Sigmoid colon (tissue), 7 donors: Measurements from ENCODE around the gene PLA1A. TPM values are rescaled to one million over a fixed set of nuclear protein-coding genes. Genes with fewer than 3 reads are reported as not detected.
"Not testable (repeated sequence)": the region's sequence is repeated elsewhere in the genome, so short reads cannot be mapped to it uniquely, and the experiment has no call there.

ENCODE experiments used
- DNase-seq: peaks from one replicate; pipeline ENCODE4 v3.0.0-alpha.2; 2019
- H3K27ac ChIP-seq, 4 donors: fragments of 200-600 bp; sonication (generic); one replicate each; pipeline ENCODE4 v1.5.1; 2016 to 2019; ENCODE audit warnings: mild to moderate bottlenecking in 1 of 4
- H3K27me3 ChIP-seq, 3 donors: fragments of 200-600 bp; sonication (generic); one replicate each; pipeline ENCODE4 v1.5.1; 2019; ENCODE audit warnings: mild to moderate bottlenecking in 1 of 3
- H3K36me3 ChIP-seq, 4 donors: fragments of 200-600 bp; sonication (generic); one replicate each; pipeline ENCODE4 v1.5.1; 2016 to 2019
- H3K4me1 ChIP-seq, 4 donors: fragments of 200-600 bp; sonication (generic); one replicate each; pipeline ENCODE4 v1.5.1; 2017 to 2019
- H3K4me3 ChIP-seq, 4 donors: fragments of 200-600 bp; sonication (generic); one replicate each; pipeline ENCODE4 v1.5.1; 2017 to 2019; ENCODE audit warnings: mild to moderate bottlenecking in 2 of 4, moderate library complexity in 1 of 4
- H3K9me3 ChIP-seq, 4 donors: fragments of 200-600 bp in 3 of 4; sonication (generic) in 3 of 4; one replicate each; pipeline versions ENCODE4 v1.5.1 to v1.6.1; 2013 to 2019
- EP300 ChIP-seq, 4 donors: sonication (generic); formaldehyde crosslinking; IDR thresholded peaks; one replicate each; pipeline ENCODE4 v1.6.1; 2017; ENCODE audit warnings: antibody characterized with exemption in 4 of 4
- POLR2A ChIP-seq, 2 donors: fragments of 450-650 bp; IDR thresholded peaks; one replicate each; pipeline ENCODE4 v1.6.1; 2016; ENCODE audit warnings: antibody characterized with exemption in 2 of 2, mild to moderate bottlenecking in 2 of 2, moderate library complexity in 2 of 2
- POLR2AphosphoS5 ChIP-seq, 4 donors: sonication (generic); formaldehyde crosslinking; IDR thresholded peaks; one replicate each; pipeline ENCODE4 v1.6.1; 2017; ENCODE audit warnings: antibody characterized with exemption in 4 of 4
- WGBS, 2 donors: extraction: QIAGEN DNeasy Blood & Tissue Kit; methylation state at CpG; one replicate each; pipeline ENCODE4 v1.1.7; 2013; 5-methylcytosine and 5-hydroxymethylcytosine counted together
- intact Hi-C: fragments of 100-400 bp; cut with DNase I; formaldehyde crosslinking; loops from one replicate; pipeline ENCODE4 v1.15.1; 2023
- polyA plus RNA-seq, 3 donors: library from polyadenylated mRNA; stranded (reverse); fragments of 200-250 nt; gene quantifications; one replicate each; pipeline ENCODE4 v1.2.3, GENCODE V29; 2013
- total RNA-seq, 4 donors: library from RNA; depleted of rRNA; stranded (reverse); fragments of >200 nt; gene quantifications; one replicate each; pipeline ENCODE4 v1.1.0, GENCODE V29; 2016
- TF ChIP-seq, protein P1 (sequence below), 4 experiments: fragments of 450-650 bp in 3 of 4; fragments of 200-600 bp in 1 of 4; IDR thresholded peaks; one replicate each; pipeline ENCODE4 v1.5.1; 2016 to 2019; ENCODE audit warnings: antibody characterized with exemption in 4 of 4, mild to moderate bottlenecking in 3 of 4, moderate library complexity in 2 of 4
- donor health status: healthy with polysubstance abuse.
- donor health status: Bipolar disorder and iron deficiency.
- donor health status: healthy.

PLA1A gene
- total and polyA plus RNA-seq, 7 donors: 0.69 to 4.6 (median 2.1) TPM; not detected in 1

GRCh38 chr3:119592861-119593260, 4.8 kb upstream of the PLA1A start:
- Histone ChIP-seq H3K27ac (no peak overlapping the region), H3K27me3 (no peaks in the 10 kb centered on the region), H3K4me1 (peaks cover 0 to 14% (median 2%) of the 10 kb centered on the region in 4 donors), H3K4me3 (no peak overlapping the region), H3K9me3 (peaks cover 0 to 2% (median 0%) of the 10 kb centered on the region in 4 donors), H3K36me3 (no peaks in the 10 kb centered on the region)
- TF ChIP-seq EP300 (IDR thresholded peaks at IDR 0.05): no peak
- no peak for TF ChIP-seq POLR2AphosphoS5 (IDR thresholded peaks at IDR 0.05)
- TF ChIP-seq, protein P1, sequence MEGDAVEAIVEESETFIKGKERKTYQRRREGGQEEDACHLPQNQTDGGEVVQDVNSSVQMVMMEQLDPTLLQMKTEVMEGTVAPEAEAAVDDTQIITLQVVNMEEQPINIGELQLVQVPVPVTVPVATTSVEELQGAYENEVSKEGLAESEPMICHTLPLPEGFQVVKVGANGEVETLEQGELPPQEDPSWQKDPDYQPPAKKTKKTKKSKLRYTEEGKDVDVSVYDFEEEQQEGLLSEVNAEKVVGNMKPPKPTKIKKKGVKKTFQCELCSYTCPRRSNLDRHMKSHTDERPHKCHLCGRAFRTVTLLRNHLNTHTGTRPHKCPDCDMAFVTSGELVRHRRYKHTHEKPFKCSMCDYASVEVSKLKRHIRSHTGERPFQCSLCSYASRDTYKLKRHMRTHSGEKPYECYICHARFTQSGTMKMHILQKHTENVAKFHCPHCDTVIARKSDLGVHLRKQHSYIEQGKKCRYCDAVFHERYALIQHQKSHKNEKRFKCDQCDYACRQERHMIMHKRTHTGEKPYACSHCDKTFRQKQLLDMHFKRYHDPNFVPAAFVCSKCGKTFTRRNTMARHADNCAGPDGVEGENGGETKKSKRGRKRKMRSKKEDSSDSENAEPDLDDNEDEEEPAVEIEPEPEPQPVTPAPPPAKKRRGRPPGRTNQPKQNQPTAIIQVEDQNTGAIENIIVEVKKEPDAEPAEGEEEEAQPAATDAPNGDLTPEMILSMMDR (IDR thresholded peaks at IDR 0.05): no peak
- no peak for TF ChIP-seq POLR2A (IDR thresholded peaks at IDR 0.05)
- 67 to 73% methylated on average over 1 of the region's 1 CpG for WGBS, 2 donors
- intact Hi-C loops: no loop called here
- no peak for DNase-seq

DNA sequence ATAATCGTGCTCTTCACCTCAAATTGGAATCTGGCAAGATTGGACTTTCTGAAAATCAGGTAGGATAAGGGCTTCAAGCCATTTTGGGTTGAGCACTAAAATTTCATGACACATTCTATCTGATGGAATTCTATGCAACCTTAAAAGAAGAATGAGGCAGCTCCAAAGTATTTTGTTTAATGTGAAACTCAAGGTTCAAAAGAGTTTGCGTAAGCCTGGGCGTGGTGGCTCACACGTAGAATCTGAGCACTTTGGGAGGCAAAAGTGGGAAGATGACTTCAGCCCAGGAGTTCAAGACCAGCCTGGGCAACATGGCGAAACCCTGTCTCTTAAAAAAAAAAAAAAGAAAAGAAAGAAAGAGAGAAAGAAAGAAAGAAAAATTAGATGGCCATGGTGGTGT, 3.6 kb upstream of the PLA1A start:
- no peaks in the 10 kb centered on the region for H3K27me3 ChIP-seq
- no peak overlapping the region for H3K27ac ChIP-seq
- H3K4me3 ChIP-seq: no peak overlapping the region
- no peaks in the 10 kb centered on the region for H3K36me3 ChIP-seq
- intact Hi-C loops: no loop called here
- peaks cover 0 to 2% (median 0%) of the 10 kb centered on the region in 4 donors for H3K9me3 ChIP-seq
- TF ChIP-seq POLR2AphosphoS5 (IDR thresholded peaks at IDR 0.05): no peak
- 70 to 81% methylated on average over 5 of the region's 5 CpGs for WGBS, 2 donors
- peaks cover 0 to 14% (median 2%) of the 10 kb centered on the region in 4 donors for H3K4me1 ChIP-seq
- DNase-seq: no peak

- H3K9me3 ChIP-seq, H3K27me3 ChIP-seq, H3K36me3 ChIP-seq, intact Hi-C loops, H3K27ac ChIP-seq, H3K4me3 ChIP-seq, DNase-seq: not testable (repeated sequence)
- WGBS, 2 donors: 88 to 92% methylated on average over 1 of the region's 1 CpG
- peaks cover 0 to 14% (median 2%) of the 10 kb centered on the region in 4 donors for H3K4me1 ChIP-seq
Observed at GRCh38 chr3:119594929-119595328, 2.8 kb upstream of the PLA1A start.

DNA sequence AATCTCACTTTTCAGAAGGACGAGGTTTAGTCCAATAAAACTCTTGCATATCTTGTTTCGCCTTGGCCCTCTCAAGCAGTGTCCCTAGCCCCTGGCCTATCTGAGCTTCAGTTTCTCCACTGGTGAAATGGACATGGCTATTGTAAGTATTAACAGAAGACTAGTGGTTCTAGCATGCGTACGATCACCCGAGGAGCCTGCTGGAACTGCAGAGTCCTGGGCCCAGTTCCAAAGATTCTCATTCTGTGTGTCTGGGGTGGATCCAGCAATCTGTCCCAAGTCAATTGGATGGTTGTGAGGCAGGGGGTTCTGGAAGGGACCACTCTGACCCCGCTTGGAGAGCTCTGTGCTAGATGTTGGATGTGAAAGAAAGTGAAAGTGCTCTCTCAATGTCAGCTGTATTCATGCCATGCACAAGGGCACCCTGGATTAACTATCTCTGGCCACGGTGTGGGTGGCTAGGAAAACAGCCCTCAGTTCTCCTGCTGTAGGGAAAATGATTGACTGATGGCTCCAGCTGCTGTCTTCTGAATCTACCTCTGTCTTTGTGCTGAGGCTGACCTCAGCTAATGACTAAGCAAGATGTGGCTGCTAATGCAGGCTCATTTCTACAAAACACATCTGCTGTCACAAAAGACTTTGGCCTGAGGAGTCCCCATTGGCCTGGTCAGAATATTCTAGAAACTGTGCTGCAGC, 1.9 kb upstream of the PLA1A start:
- Histone ChIP-seq H3K4me1 (peaks cover 0 to 14% (median 2%) of the 10 kb centered on the region in 4 donors), H3K9me3 (peaks cover 0 to 1% (median 0%) of the 10 kb centered on the region in 4 donors), H3K27me3 (no peaks in the 10 kb centered on the region), H3K4me3 (peak overlapping the region; percentile 10 to 38 (median 32)), H3K27ac (peak overlapping the region in 1 of 4 donors; percentile 12), H3K36me3 (no peaks in the 10 kb centered on the region)
- TF ChIP-seq, protein P1 (IDR thresholded peaks at IDR 0.05): no peak
- TF ChIP-seq POLR2A (IDR thresholded peaks at IDR 0.05) (no peak), EP300 (IDR thresholded peaks at IDR 0.05) (no peak), POLR2AphosphoS5 (IDR thresholded peaks at IDR 0.05) (no peak)
- 81 to 82% methylated on average over 7 of the region's 7 CpGs for WGBS, 2 donors
- DNase-seq: no peak
- intact Hi-C loops: no loop called here

DNA sequence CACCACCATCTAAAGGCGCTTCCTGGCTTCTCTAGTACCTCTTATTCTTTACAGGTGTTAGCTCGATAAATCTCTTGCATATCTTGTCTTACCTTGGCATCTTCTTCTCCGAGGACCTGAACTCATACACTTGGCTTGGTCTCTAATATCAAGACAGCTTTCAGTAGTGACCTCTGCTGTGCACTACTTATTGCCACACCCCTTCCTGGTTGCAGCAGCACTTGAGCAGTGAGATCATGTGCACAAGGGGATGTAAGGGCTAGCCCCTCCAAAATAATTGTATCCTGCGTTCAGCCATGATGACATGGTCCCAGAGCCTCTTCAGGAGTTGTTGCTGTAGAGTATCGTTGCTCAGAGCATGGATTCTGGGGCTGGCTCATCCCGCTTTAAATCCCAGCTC, 1.3 kb upstream of the PLA1A start:
- Histone ChIP-seq H3K36me3 (no peaks in the 10 kb centered on the region), H3K4me3 (no peak overlapping the region), H3K27ac (no peak overlapping the region), H3K27me3 (no peaks in the 10 kb centered on the region), H3K9me3 (no peaks in the 10 kb centered on the region), H3K4me1 (peaks cover 0 to 14% (median 2%) of the 10 kb centered on the region in 4 donors)
- intact Hi-C loops: no loop called here
- TF ChIP-seq EP300 (IDR thresholded peaks at IDR 0.05): no peak
- TF ChIP-seq, protein P1 (IDR thresholded peaks at IDR 0.05): no peak
- no peak for DNase-seq
- 87 to 88% methylated on average over 6 of the region's 6 CpGs for WGBS, 2 donors
